H1 (cell line): Measurements from ENCODE around the gene USP12. TPM values are rescaled to one million over a fixed set of nuclear protein-coding genes. Genes with fewer than 3 reads are reported as not detected.

ENCODE experiments used
- ATF3 ChIP-seq: IDR thresholded peaks from 2 replicates; pipeline ENCODE4 v1.6.1; 2011; ENCODE audit warnings: low read depth, mild to moderate bottlenecking, low read length; ENCODE audit not compliant: insufficient read depth
- CBX8 ChIP-seq: fragments of 300-800, 300-1000 bp; sonication (generic); IDR thresholded peaks from 2 replicates; pipeline ENCODE4 v1.7.1; 2016; ENCODE audit warnings: low read depth, low read length, borderline replicate concordance
- CHD7 ChIP-seq: fragments of 300-600 bp; sonication (generic); IDR thresholded peaks from 2 replicates; pipeline ENCODE4 v1.7.1; 2012; ENCODE audit warnings: low read length, moderate library complexity, mild to moderate bottlenecking, inconsistent platforms; ENCODE audit not compliant: insufficient replicate concordance
- MAFK ChIP-seq: IDR thresholded peaks from 2 replicates; pipeline ENCODE4 v1.6.1; 2012; ENCODE audit warnings: low read depth, mild to moderate bottlenecking, improper control_type of control experiment, low read length
- PHF8 ChIP-seq: fragments of 200-600 bp; sonication (generic); conservative IDR thresholded peaks from 2 replicates; pipeline ENCODE4 v1.7.1; 2012; ENCODE audit warnings: low read depth, mild to moderate bottlenecking, inconsistent platforms, low read length, moderate library complexity
- RFX5 ChIP-seq: IDR thresholded peaks from 2 replicates; pipeline ENCODE4 v1.6.1; 2011; ENCODE audit warnings: low read depth, low read length, improper control_type of control experiment, borderline replicate concordance
- SAP30 ChIP-seq: fragments of 300-600 bp; sonication (generic); IDR thresholded peaks from 2 replicates; pipeline ENCODE4 v1.7.1; 2012; ENCODE audit warnings: low read length, moderate library complexity, mild to moderate bottlenecking, inconsistent platforms; ENCODE audit not compliant: insufficient read depth, insufficient replicate concordance
- SP1 ChIP-seq: IDR thresholded peaks from 2 replicates; pipeline ENCODE4 v1.6.1; 2011; ENCODE audit warnings: low read depth, low read length
- SP2 ChIP-seq: IDR thresholded peaks from 2 replicates; pipeline ENCODE4 v1.6.1; 2012; ENCODE audit warnings: mild to moderate bottlenecking, low read length, inconsistent platforms
- SUZ12 ChIP-seq: fragments of 200-600 bp; sonication (generic); IDR thresholded peaks from 2 replicates; pipeline ENCODE4 v1.6.1; 2012; ENCODE audit warnings: mild to moderate bottlenecking, inconsistent platforms, low read length, moderate library complexity, mixed read lengths
- TEAD4 ChIP-seq: IDR thresholded peaks from 2 replicates; pipeline ENCODE4 v1.6.1; 2012; ENCODE audit warnings: low read depth, low read length, inconsistent platforms, mixed read lengths
- polyA plus RNA-seq, 7 experiments: library from polyadenylated mRNA; depleted of rRNA in 3 of 7; stranded (reverse) in 5 of 7; unstranded in 2 of 7; fragments of >200 nt in 5 of 7; fragments of 200-250 nt in 2 of 7; gene quantifications; 1 replicate in 5 of 7; 2 replicates in 1 of 7; 4 replicates in 1 of 7; pipeline versions ENCODE4 v1.2.1 to v1.2.3, GENCODE V29; 2011 to 2013; ENCODE audit warnings: missing spikeins in 2 of 7, mixed read lengths in 2 of 7
- total RNA-seq: library from RNA; stranded (reverse); fragmentation: NEBNext Ultra II Directional; extraction: Animal tissue kit (Norgen Biotek cat#: 25700); gene quantifications from 2 replicates; pipeline ENCODE4 v1.2.1, GENCODE V29; 2021

USP12 gene
- total and polyA plus RNA-seq, 2 of the 8 experiments (the other 6 are each of a cell fraction or from before 2014, with no cell fraction given): 4.0 to 30.0 TPM

- TF ChIP-seq CHD7 (no peak), ATF3 (no peak), TEAD4 (no peak), SP2 (no peak), SP1 (no peak), RFX5 (no peak), MAFK (no peak), CBX8 (no peak), SAP30 (no peak), PHF8 (no peak), SUZ12 (no peak)
These were observed 49.6 kb downstream of the USP12 start (continued) for GRCh38 chr13:27122036-27122435.
